WTC11 (cell line): ENCODE data around the gene UNC119. TPM values are rescaled to one million over a fixed set of nuclear protein-coding genes. Genes with fewer than 3 reads are reported as not detected.

Source experiments
- total RNA-seq: library from RNA; stranded (reverse); gene quantifications from 3 replicates; pipeline ENCODE4 v1.2.3, GENCODE V29; 2021

UNC119 gene
- total RNA-seq, 1 experiment from 2014 or later, result 59.6 TPM

Other genes with a start within 250 kb of the UNC119 start
- gene TMEM97, start 233.4 kb downstream of the UNC119 start, total RNA-seq, result 68.0 to 86.5 TPM (median 83.1 TPM) in 3 replicates
- 17.6 to 19.3 TPM (median 18.3 TPM) in 3 replicates for gene IFT20, start 217.2 kb downstream of the UNC119 start, total RNA-seq
- gene TNFAIP1, start 216.9 kb downstream of the UNC119 start, total RNA-seq, result 16.9 to 21.3 TPM (median 17.1 TPM) in 3 replicates
- 79.2 to 85.4 TPM (median 79.7 TPM) in 3 replicates for gene POLDIP2, start 195.1 kb downstream of the UNC119 start, total RNA-seq
- not detected in 3 replicates for gene SEBOX, start 187.4 kb downstream of the UNC119 start, total RNA-seq
- 0.82 to 1.6 TPM (median 1.3 TPM) in 3 replicates for gene VTN, start 182.3 kb downstream of the UNC119 start, total RNA-seq
- 3.8 to 4.7 TPM (median 4.7 TPM) in 3 replicates for gene SARM1, start 180.9 kb downstream of the UNC119 start, total RNA-seq
- gene SLC46A1, start 146.4 kb downstream of the UNC119 start, total RNA-seq, result 5.7 to 6.7 TPM (median 6.6 TPM) in 3 replicates
- gene SLC13A2, start 79.0 kb downstream of the UNC119 start, total RNA-seq, result not detected in 3 replicates
- not detected in 3 replicates for gene FOXN1, start 46.3 kb downstream of the UNC119 start, total RNA-seq
- gene PIGS, start 18.9 kb upstream of the UNC119 start, total RNA-seq, result 50.6 to 55.0 TPM (median 54.6 TPM) in 3 replicates
- 73.5 to 95.7 TPM (median 94.2 TPM) in 3 replicates for gene ALDOC, start 24.3 kb upstream of the UNC119 start, total RNA-seq
- gene SPAG5, start 46.4 kb upstream of the UNC119 start, total RNA-seq, result 120 to 146 TPM (median 125 TPM) in 3 replicates
- 23.7 to 28.0 TPM (median 25.6 TPM) in 3 replicates for gene RSKR, start 61.6 kb upstream of the UNC119 start, total RNA-seq
- gene BLTP2, start 92.5 kb upstream of the UNC119 start, total RNA-seq, result 111 to 139 TPM (median 116 TPM) in 3 replicates
- gene SDF2, start 109.3 kb upstream of the UNC119 start, total RNA-seq, result 44.4 to 49.4 TPM (median 45.9 TPM) in 3 replicates
- gene SUPT6H, start 109.6 kb upstream of the UNC119 start, total RNA-seq, result 49.1 to 61.3 TPM (median 54.5 TPM) in 3 replicates
- gene PROCA1, start 159.3 kb upstream of the UNC119 start, total RNA-seq, result 28.4 to 33.9 TPM (median 31.7 TPM) in 3 replicates
- 153 to 181 TPM (median 162 TPM) in 3 replicates for gene RAB34, start 165.2 kb upstream of the UNC119 start, total RNA-seq
- 1,832 to 2,055 TPM (median 2,048 TPM) in 3 replicates for gene RPL23A, start 167.4 kb upstream of the UNC119 start, total RNA-seq
- gene TLCD1, start 173.6 kb upstream of the UNC119 start, total RNA-seq, result 36.0 to 41.2 TPM (median 36.5 TPM) in 3 replicates
- 17.9 to 25.0 TPM (median 18.6 TPM) in 3 replicates for gene NEK8, start 176.2 kb upstream of the UNC119 start, total RNA-seq
- gene TRAF4, start 191.4 kb upstream of the UNC119 start, total RNA-seq, result 192 to 268 TPM (median 192 TPM) in 3 replicates